H9 (cell line): ENCODE measurements around the gene ANGPTL5. TPM values are rescaled to one million over a fixed set of nuclear protein-coding genes. Genes with fewer than 3 reads are reported as not detected.

Experiments used
- DNase-seq: peaks from one replicate; pipeline ENCODE4 v3.0.0-alpha.2; 2017
- H2AFZ ChIP-seq: one replicate; pipeline ENCODE4 v1.6.1; 2013; ENCODE audit warnings: mild to moderate bottlenecking, low read length, control low read depth, moderate library complexity
- H2AK5ac ChIP-seq: 2 replicates; pipeline ENCODE4 v1.6.1; 2013; ENCODE audit warnings: low read length, control low read depth, mixed read lengths; ENCODE audit not compliant: insufficient read length
- H2BK120ac ChIP-seq: one replicate; pipeline ENCODE4 v1.6.1; 2013; ENCODE audit warnings: low read depth, mild to moderate bottlenecking, low read length, control low read depth, inconsistent platforms; ENCODE audit not compliant: poor library complexity, severe bottlenecking
- H2BK12ac ChIP-seq: 2 replicates; pipeline ENCODE4 v1.6.1; 2013; ENCODE audit warnings: low read length, control low read depth, mixed read lengths, low read depth; ENCODE audit not compliant: insufficient read length
- H2BK15ac ChIP-seq: 2 replicates; pipeline ENCODE4 v1.6.1; 2013; ENCODE audit warnings: low read depth, low read length, control low read depth
- H2BK20ac ChIP-seq: one replicate; pipeline ENCODE4 v1.6.1; 2013; ENCODE audit warnings: low read depth, mild to moderate bottlenecking, low read length, control low read depth, inconsistent platforms; ENCODE audit not compliant: poor library complexity, severe bottlenecking
- H2BK5ac ChIP-seq: 2 replicates; pipeline ENCODE4 v1.6.1; 2013; ENCODE audit warnings: low read length, control low read depth, mixed read lengths; ENCODE audit not compliant: insufficient read length
- H3K14ac ChIP-seq: 2 replicates; pipeline ENCODE4 v1.6.1; 2013; ENCODE audit warnings: low read length, control low read depth; ENCODE audit not compliant: insufficient read depth
- H3K18ac ChIP-seq: 2 replicates; pipeline ENCODE4 v1.6.1; 2013; ENCODE audit warnings: low read depth, mild to moderate bottlenecking, mixed read lengths, low read length, control low read depth; ENCODE audit not compliant: insufficient read length
- H3K23ac ChIP-seq: 2 replicates; pipeline ENCODE4 v1.6.1; 2013; ENCODE audit warnings: low read length, control low read depth, mixed read lengths, low read depth; ENCODE audit not compliant: insufficient read length
- H3K23me2 ChIP-seq: 2 replicates; pipeline ENCODE4 v1.6.1; 2013; ENCODE audit warnings: low read depth, mild to moderate bottlenecking, mixed read lengths, low read length, control low read depth; ENCODE audit not compliant: insufficient read length, poor library complexity, severe bottlenecking
- H3K27ac ChIP-seq: 2 replicates; pipeline ENCODE4 v1.5.1; 2013; ENCODE audit warnings: low read length, control low read depth, mixed read lengths, low read depth; ENCODE audit not compliant: insufficient read length
- H3K27me3 ChIP-seq: 2 replicates; pipeline ENCODE4 v1.6.1; 2013; ENCODE audit warnings: low read length, control low read depth, inconsistent platforms; ENCODE audit not compliant: insufficient read depth
- H3K4ac ChIP-seq: 2 replicates; pipeline ENCODE4 v1.6.1; 2013; ENCODE audit warnings: low read depth, mild to moderate bottlenecking, control low read depth, inconsistent platforms, low read length, moderate library complexity
- H3K4me1 ChIP-seq: 2 replicates; pipeline ENCODE4 v1.6.1; 2013; ENCODE audit warnings: low read length, control low read depth, inconsistent platforms; ENCODE audit not compliant: insufficient read depth
- H3K4me2 ChIP-seq: 2 replicates; pipeline ENCODE4 v1.6.1; 2013; ENCODE audit warnings: low read length, control low read depth, mixed read lengths; ENCODE audit not compliant: insufficient read length, insufficient read depth
- H3K56ac ChIP-seq: 2 replicates; pipeline ENCODE4 v1.6.1; 2013; ENCODE audit warnings: low read depth, mild to moderate bottlenecking, mixed read lengths, low read length, control low read depth; ENCODE audit not compliant: insufficient read length
- H3K79me1 ChIP-seq: 2 replicates; pipeline ENCODE4 v1.6.1; 2013; ENCODE audit warnings: low read depth, mild to moderate bottlenecking, moderate library complexity, low read length, control low read depth, inconsistent platforms; ENCODE audit not compliant: insufficient read depth, poor library complexity, severe bottlenecking
- H3K79me2 ChIP-seq: 2 replicates; pipeline ENCODE4 v1.6.1; 2013; ENCODE audit warnings: low read length, control low read depth, inconsistent platforms; ENCODE audit not compliant: insufficient read depth
- H3K9ac ChIP-seq: 2 replicates; pipeline ENCODE4 v1.6.1; 2013; ENCODE audit warnings: low read length, control low read depth, mixed read lengths; ENCODE audit not compliant: insufficient read length; ENCODE audit errors: extremely low read depth
- H3K9me3 ChIP-seq: one replicate; pipeline ENCODE4 v1.6.1; 2013; ENCODE audit warnings: low read depth, low read length, inconsistent platforms; ENCODE audit not compliant: control insufficient read depth
- H3T11ph ChIP-seq: one replicate; pipeline ENCODE4 v1.6.1; 2013; ENCODE audit warnings: mild to moderate bottlenecking, low read length, control low read depth, inconsistent platforms
- H4K20me1 ChIP-seq: one replicate; pipeline ENCODE4 v1.6.1; 2013; ENCODE audit not compliant: control insufficient read depth, insufficient read length, insufficient read depth
- H4K5ac ChIP-seq: 2 replicates; pipeline ENCODE4 v1.6.1; 2013; ENCODE audit warnings: low read depth, mild to moderate bottlenecking, mixed read lengths, low read length, control low read depth; ENCODE audit not compliant: insufficient read length
- H4K8ac ChIP-seq: replicated peaks from 2 replicates; pipeline ENCODE4 v1.6.1; 2013; ENCODE audit warnings: low read length, control low read depth, mixed read lengths, low read depth; ENCODE audit not compliant: insufficient read length
- H4K91ac ChIP-seq: 2 replicates; pipeline ENCODE4 v1.6.1; 2013; ENCODE audit warnings: low read depth, mild to moderate bottlenecking, moderate library complexity, mixed read lengths, low read length, control low read depth; ENCODE audit not compliant: insufficient read length
- H3K27ac Mint-ChIP-seq, 3 experiments: 2 replicates in 2 of 3; 3 replicates in 1 of 3; pipeline ENCODE4 v1.8.0; 2020 to 2021; ENCODE audit warnings: mixed read lengths in 3 of 3, mild to moderate bottlenecking in 1 of 3, moderate library complexity in 1 of 3
- H3K27me3 Mint-ChIP-seq: 2 replicates; pipeline ENCODE4 v1.8.0; 2021; ENCODE audit warnings: low read depth, mild to moderate bottlenecking, moderate library complexity, mixed read lengths
- H3K36me3 Mint-ChIP-seq, 3 experiments: 2 replicates in 2 of 3; 3 replicates in 1 of 3; pipeline ENCODE4 v1.8.0; 2020 to 2021; ENCODE audit warnings: low read depth in 3 of 3, mixed read lengths in 3 of 3; ENCODE audit not compliant: insufficient read depth in 1 of 3
- H3K4me1 Mint-ChIP-seq, 2 experiments: 2 replicates each; pipeline ENCODE4 v1.8.0; 2020; ENCODE audit warnings: mixed read lengths in 2 of 2
- H3K4me3 Mint-ChIP-seq, 2 experiments: 2 replicates in 1 of 2; 3 replicates in 1 of 2; pipeline ENCODE4 v1.8.0; 2020 to 2021; ENCODE audit warnings: mild to moderate bottlenecking in 2 of 2, mixed read lengths in 2 of 2, moderate library complexity in 1 of 2
- H3K9me3 Mint-ChIP-seq, 2 experiments: 2 replicates in 1 of 2; 3 replicates in 1 of 2; pipeline ENCODE4 v1.8.0; 2020; ENCODE audit warnings: mild to moderate bottlenecking in 2 of 2, mixed read lengths in 2 of 2, moderate library complexity in 1 of 2
- CTCF ChIP-seq: fragments of 200-600 bp; sonication (generic); conservative IDR thresholded peaks from 3 replicates; pipeline ENCODE4 v1.8.0; 2021; ENCODE audit warnings: antibody characterized with exemption, mild to moderate bottlenecking
- WGBS: extraction: QIAGEN DNeasy Blood & Tissue Kit; methylation state at CpG from one replicate; pipeline ENCODE4 v1.1.7; 2013; ENCODE audit warnings: missing lambda C conversion rate, low lambda C conversion rate, mixed read lengths; ENCODE audit not compliant: insufficient read length; ENCODE audit errors: extremely low coverage; 5-methylcytosine and 5-hydroxymethylcytosine counted together
- total RNA-seq: library from RNA; stranded (reverse); gene quantifications from 2 replicates; pipeline ENCODE4 v1.2.1, GENCODE V29; 2021

Gene ANGPTL5
- total RNA-seq, 1 experiment from 2014 or later: not detected

GRCh38 chr11:101870510-101870909 is 45.8 kb downstream of the ANGPTL5 start:
- H3K27ac Mint-ChIP-seq: no peak overlapping the region; a peak in 1 of 7 replicates
- WGBS: no CpG with 5 or more reads among the region's 6 CpGs
- Histone ChIP-seq H3K23me2 (no peaks in the 10 kb centered on the region), H3K9ac (no peak overlapping the region), H2BK12ac (no peak overlapping the region), H4K5ac (no peak overlapping the region), H3K27me3 (no peaks in the 10 kb centered on the region), H4K91ac (no peak overlapping the region), H3K23ac (no peak overlapping the region), H2AFZ (no peak overlapping the region), H3K4me2 (no peak overlapping the region), H3K4ac (no peak overlapping the region), H2BK20ac (no peak overlapping the region), H3K27ac (no peak overlapping the region), H3K79me1 (no peaks in the 10 kb centered on the region), H2AK5ac (no peak overlapping the region), H2BK5ac (no peak overlapping the region), H3K9me3 (no peaks in the 10 kb centered on the region), H3T11ph (no peak overlapping the region), H2BK120ac (no peak overlapping the region), H4K8ac (no peak overlapping the region), H3K79me2 (no peaks in the 10 kb centered on the region), H3K14ac (no peak overlapping the region), H3K4me1 (no peaks in the 10 kb centered on the region), H4K20me1 (no peaks in the 10 kb centered on the region), H3K56ac (no peak overlapping the region), H3K18ac (no peak overlapping the region), H2BK15ac (no peak overlapping the region)
- DNase-seq: no peak
- H3K9me3 Mint-ChIP-seq: no peaks in the 10 kb centered on the region
- no peaks in the 10 kb centered on the region for H3K36me3 Mint-ChIP-seq
- H3K4me1 Mint-ChIP-seq: peaks cover 6 to 7% of the 10 kb centered on the region in 2 experiments; a peak in 3 of 4 replicates
- no peak for TF ChIP-seq CTCF
- no peak overlapping the region for H3K4me3 Mint-ChIP-seq
- no peaks in the 10 kb centered on the region; the same call in 1 of the 2 replicates for H3K27me3 Mint-ChIP-seq
